Measurements from ENCODE around the gene DOCK2. TPM values are rescaled to one million over a fixed set of nuclear protein-coding genes. Genes with fewer than 3 reads are reported as not detected.

DOCK2 gene
- total RNA-seq, 2 experiments from 2014 or later = 161 to 205 TPM

DNA sequence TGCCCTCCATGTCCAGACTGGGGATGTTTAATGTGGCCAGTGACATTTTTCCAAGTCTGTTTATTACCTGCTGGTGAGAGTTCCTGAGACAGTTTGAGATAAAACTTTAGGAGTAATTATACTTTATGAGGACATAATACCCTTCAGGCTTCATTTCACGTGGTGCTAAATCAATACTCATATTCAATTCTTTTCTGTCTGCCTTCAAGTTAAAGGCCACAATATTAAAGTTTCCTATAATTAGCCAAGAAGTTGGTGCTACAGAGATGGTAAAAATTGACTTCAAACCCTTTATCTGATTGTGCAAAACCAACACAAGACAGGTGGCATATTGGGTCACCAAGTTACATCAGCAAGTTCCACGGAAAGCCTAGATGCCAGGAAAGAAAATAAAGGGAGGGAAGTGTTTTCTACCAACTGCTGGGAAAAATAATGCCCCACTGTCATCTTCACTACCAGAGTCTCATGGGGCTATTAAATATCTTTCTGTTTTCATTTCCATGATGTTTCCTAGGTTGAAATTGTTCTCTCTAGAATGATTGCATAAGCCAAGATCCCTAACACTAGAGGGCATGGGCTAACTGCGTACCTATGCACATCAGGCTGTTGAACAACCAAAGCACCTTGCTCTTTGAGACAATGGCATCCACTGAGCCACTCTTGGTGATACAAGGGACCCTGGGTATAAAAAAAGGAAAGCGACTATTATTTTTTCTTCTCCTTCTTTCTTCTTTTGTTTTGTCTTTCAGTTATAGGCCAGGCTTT is 274.6 kb downstream of the DOCK2 start:
- ChIA-PET CTCF (ENCODE audit: unreplicated experiment) (no interaction called here), POLR2A (no interaction called here)
- Histone ChIP-seq H3K27ac (ENCODE audit: low read depth, low read length, poor library complexity, severe bottlenecking) (no peak overlapping the region), H3K79me2 (ENCODE audit: insufficient read depth, low read depth, low read length) (no peaks in the 10 kb centered on the region), H3K4me2 (ENCODE audit: low read length) (no peak overlapping the region), H3K9me3 (ENCODE audit: low read length) (no peaks in the 10 kb centered on the region), H3K4me3 (ENCODE audit: low read depth, low read length, poor library complexity, severe bottlenecking) (no peak overlapping the region), H4K20me1 (ENCODE audit: insufficient read depth, low read length) (no peaks in the 10 kb centered on the region), H2AFZ (ENCODE audit: low read length) (no peak overlapping the region), H3K9me2 (ENCODE audit: insufficient read depth, low read length) (no peaks in the 10 kb centered on the region), H3K4me1 (ENCODE audit: insufficient read depth, low read length, poor library complexity, severe bottlenecking) (no peaks in the 10 kb centered on the region), H3K36me3 (ENCODE audit: insufficient read depth, low read length) (no peaks in the 10 kb centered on the region; the same call in 1 of the 2 replicates)
- intact Hi-C loops (cut with micrococcal nuclease; ENCODE audit: unreplicated experiment) = no loop called here
- TF ChIP-seq CTCF (conservative IDR thresholded peaks at IDR 0.05; ENCODE audit: low read length) (no peak), EZH2phosphoT487 (IDR thresholded peaks at IDR 0.05; ENCODE audit: borderline replicate concordance, low read depth, low read length) (no peak)
- DNase-seq (ENCODE audit: low spot score) = no peak
- BruUV-seq (replicated peaks) = no TSS peak

DNA sequence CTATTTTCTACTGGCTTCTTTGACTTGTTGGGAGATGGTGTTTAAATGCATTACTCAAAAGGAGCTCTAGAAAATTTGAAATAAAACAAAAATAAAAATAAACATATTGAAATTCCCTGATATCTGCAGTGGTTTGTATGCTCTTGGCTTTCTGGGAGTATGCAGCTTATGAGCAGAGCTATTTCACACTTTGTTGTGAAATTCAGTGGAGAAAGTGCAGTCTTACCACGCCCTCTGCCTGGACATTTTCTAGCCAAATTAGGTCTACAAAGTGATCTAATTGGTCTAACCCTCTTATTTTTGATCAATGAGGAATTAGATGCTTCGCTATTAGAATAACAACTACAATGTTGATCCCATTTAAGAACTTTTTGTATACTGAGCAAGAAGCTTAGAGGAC is 276.4 kb downstream of the DOCK2 start:
- intact Hi-C loops (cut with micrococcal nuclease; ENCODE audit: unreplicated experiment) = no loop called here

More for the DNA sequence above, 276.4 kb downstream of the DOCK2 start:
- no peaks in the 10 kb centered on the region for H3K36me3 ChIP-seq (ENCODE audit: insufficient read depth, low read length)
- H3K27ac ChIP-seq (ENCODE audit: low read depth, low read length, poor library complexity, severe bottlenecking) = no peak overlapping the region
- no peak overlapping the region for H3K4me3 ChIP-seq (ENCODE audit: low read depth, low read length, poor library complexity, severe bottlenecking)
- POLR2A ChIA-PET = interaction anchor here (0.8 to 1.1 kb wide), 3 partner anchors 11 to 219 kb away, joined by 3 read pairs; no protein-coding TSS in a partner anchor
- H3K9me2 ChIP-seq (ENCODE audit: insufficient read depth, low read length) = no peaks in the 10 kb centered on the region
- no peak for DNase-seq (ENCODE audit: low spot score)
- no TSS peak for BruUV-seq (replicated peaks)
- no peak for TF ChIP-seq CTCF (conservative IDR thresholded peaks at IDR 0.05; ENCODE audit: low read length)
- no peak for TF ChIP-seq EZH2phosphoT487 (IDR thresholded peaks at IDR 0.05; ENCODE audit: borderline replicate concordance, low read depth, low read length)
- H3K4me1 ChIP-seq (ENCODE audit: insufficient read depth, low read length, poor library complexity, severe bottlenecking) = no peaks in the 10 kb centered on the region
- CTCF ChIA-PET (ENCODE audit: unreplicated experiment) = no interaction called here
- H4K20me1 ChIP-seq (ENCODE audit: insufficient read depth, low read length) = no peaks in the 10 kb centered on the region
- H3K4me2 ChIP-seq (ENCODE audit: low read length) = no peak overlapping the region
- H3K9me3 ChIP-seq (ENCODE audit: low read length) = no peaks in the 10 kb centered on the region
- H3K79me2 ChIP-seq (ENCODE audit: insufficient read depth, low read depth, low read length) = no peaks in the 10 kb centered on the region
- no peak overlapping the region for H2AFZ ChIP-seq (ENCODE audit: low read length)

All from OCI-LY7 (cell line).